CD14-positive monocyte (primary cell): ENCODE data around the gene RELN. TPM values are rescaled to one million over a fixed set of nuclear protein-coding genes. Genes with fewer than 3 reads are reported as not detected.

Source experiments
- DNase-seq, 3 donors: peaks; one replicate each; pipeline ENCODE4 v3.0.0-alpha.2; 2011 to 2022
- H2AFZ ChIP-seq: 2 replicates; pipeline ENCODE4 v1.6.0; 2012; ENCODE audit warnings: mild to moderate bottlenecking, low read depth, low read length, inconsistent platforms; ENCODE audit not compliant: insufficient read depth, poor library complexity, severe bottlenecking
- H3K27ac ChIP-seq, 2 donors: 1 replicate in 1 of 2; 2 replicates in 1 of 2; pipeline ENCODE4 v1.5.1; 2012 to 2013; ENCODE audit warnings: low read length in 2 of 2, control low read depth in 1 of 2, inconsistent platforms in 1 of 2, low read depth in 1 of 2, mild to moderate bottlenecking in 1 of 2
- H3K27me3 ChIP-seq, 2 donors: one replicate each; pipeline versions ENCODE4 v1.6.0 to v1.6.1; 2011 to 2013; ENCODE audit warnings: low read length in 2 of 2; ENCODE audit not compliant: control insufficient read depth in 2 of 2, insufficient read depth in 2 of 2
- H3K36me3 ChIP-seq, 2 donors: replicated peaks in 1 of 2; 1 replicate in 1 of 2; 2 replicates in 1 of 2; pipeline versions ENCODE4 v1.5.1 to v1.6.1; 2012 to 2013; ENCODE audit warnings: low read length in 2 of 2, control low read depth in 1 of 2, inconsistent platforms in 1 of 2, mild to moderate bottlenecking in 1 of 2; ENCODE audit not compliant: insufficient read depth in 2 of 2, control insufficient read depth in 1 of 2
- H3K4me1 ChIP-seq, 2 donors: 1 replicate in 1 of 2; 2 replicates in 1 of 2; pipeline versions ENCODE4 v1.5.1 to v1.6.1; 2012 to 2013; ENCODE audit warnings: low read length in 2 of 2, control low read depth in 1 of 2, inconsistent platforms in 1 of 2, mild to moderate bottlenecking in 1 of 2, moderate library complexity in 1 of 2; ENCODE audit not compliant: insufficient read depth in 2 of 2, control insufficient read depth in 1 of 2
- H3K4me2 ChIP-seq: replicated peaks from 2 replicates; pipeline ENCODE3; 2012; ENCODE audit warnings: low read length, moderate library complexity, mild to moderate bottlenecking; ENCODE audit not compliant: poor library complexity, severe bottlenecking; ENCODE audit errors: extremely low read depth
- H3K4me3 ChIP-seq, 3 experiments: fragments of 200-600 bp in 1 of 3; sonication (generic) in 1 of 3; replicated peaks in 1 of 3; 1 replicate in 2 of 3; 2 replicates in 1 of 3; pipeline ENCODE4 v1.5.1; 2011 to 2013; ENCODE audit warnings: low read length in 3 of 3, mild to moderate bottlenecking in 3 of 3, control low read depth in 2 of 3, low read depth in 2 of 3, inconsistent platforms in 1 of 3, moderate library complexity in 1 of 3
- H3K79me2 ChIP-seq: 2 replicates; pipeline ENCODE4 v1.6.0; 2012; ENCODE audit warnings: mild to moderate bottlenecking, control low read depth, inconsistent platforms, low read length, moderate library complexity; ENCODE audit not compliant: insufficient read depth
- H3K9ac ChIP-seq: 2 replicates; pipeline ENCODE4 v1.6.0; 2017; ENCODE audit warnings: low read length, mild to moderate bottlenecking; ENCODE audit not compliant: insufficient read depth, poor library complexity, severe bottlenecking
- H3K9me3 ChIP-seq, 2 donors: replicated peaks in 1 of 2; 1 replicate in 1 of 2; 2 replicates in 1 of 2; pipeline versions ENCODE4 v1.5.1 to v1.6.1; 2012 to 2013; ENCODE audit warnings: low read length in 2 of 2, control low read depth in 1 of 2; ENCODE audit not compliant: control insufficient read depth in 1 of 2, insufficient read depth in 1 of 2
- H4K20me1 ChIP-seq: 2 replicates; pipeline ENCODE4 v1.6.0; 2012; ENCODE audit warnings: mild to moderate bottlenecking, low read length, control low read depth, moderate library complexity; ENCODE audit not compliant: insufficient read depth
- H3K27ac Mint-ChIP-seq, 7 donors: one replicate each; pipeline ENCODE4 v1.8.0; 2020; ENCODE audit warnings: mild to moderate bottlenecking in 7 of 7, mixed read lengths in 7 of 7, moderate library complexity in 6 of 7, inconsistent platforms in 2 of 7
- H3K27me3 Mint-ChIP-seq, 3 donors: one replicate each; pipeline ENCODE4 v1.8.0; 2021 to 2022; ENCODE audit warnings: low read depth in 3 of 3, mild to moderate bottlenecking in 3 of 3, mixed read lengths in 3 of 3, moderate library complexity in 3 of 3, inconsistent platforms in 1 of 3
- H3K36me3 Mint-ChIP-seq, 2 donors: one replicate each; pipeline ENCODE4 v1.8.0; 2020; ENCODE audit warnings: mixed read lengths in 2 of 2, inconsistent platforms in 1 of 2, mild to moderate bottlenecking in 1 of 2
- H3K4me1 Mint-ChIP-seq: one replicate; pipeline ENCODE4 v1.8.0; 2020; ENCODE audit warnings: mild to moderate bottlenecking, mixed read lengths
- H3K4me3 Mint-ChIP-seq, 2 donors: one replicate each; pipeline ENCODE4 v1.8.0; 2020; ENCODE audit warnings: mild to moderate bottlenecking in 2 of 2, mixed read lengths in 2 of 2, moderate library complexity in 1 of 2
- H3K9me3 Mint-ChIP-seq, 7 donors: one replicate each; pipeline ENCODE4 v1.8.0; 2020 to 2022; ENCODE audit warnings: mixed read lengths in 7 of 7, mild to moderate bottlenecking in 6 of 7, moderate library complexity in 6 of 7, inconsistent platforms in 2 of 7
- CTCF ChIP-seq: fragments of 200-600 bp; IDR thresholded peaks from one replicate; pipeline ENCODE4 v1.8.0; 2022; ENCODE audit warnings: antibody characterized with exemption, mild to moderate bottlenecking
- WGBS: methylation state at CpG from one replicate; pipeline ENCODE4 v1.1.5; 2013; ENCODE audit warnings: missing lambda C conversion rate; ENCODE audit not compliant: insufficient coverage; 5-methylcytosine and 5-hydroxymethylcytosine counted together
- intact Hi-C, 2 donors: fragments of 100-400 bp; cut with micrococcal nuclease; formaldehyde crosslinking; loops; one replicate each; pipeline versions ENCODE4 v1.15.0 to v1.15.1; 2023
- polyA plus RNA-seq, 3 donors: library from polyadenylated mRNA; depleted of rRNA in 1 of 3; unstranded in 2 of 3; stranded (reverse) in 1 of 3; fragments of 300-500 nt in 2 of 3; fragments of >200 nt in 1 of 3; fragmentation: Illumina TruSeq in 2 of 3; gene quantifications; 1 replicate in 2 of 3; 2 replicates in 1 of 3; pipeline ENCODE4 v1.2.3, GENCODE V29; 2012 to 2021

The RELN gene
- polyA plus RNA-seq, 3 donors = not detected

DNA sequence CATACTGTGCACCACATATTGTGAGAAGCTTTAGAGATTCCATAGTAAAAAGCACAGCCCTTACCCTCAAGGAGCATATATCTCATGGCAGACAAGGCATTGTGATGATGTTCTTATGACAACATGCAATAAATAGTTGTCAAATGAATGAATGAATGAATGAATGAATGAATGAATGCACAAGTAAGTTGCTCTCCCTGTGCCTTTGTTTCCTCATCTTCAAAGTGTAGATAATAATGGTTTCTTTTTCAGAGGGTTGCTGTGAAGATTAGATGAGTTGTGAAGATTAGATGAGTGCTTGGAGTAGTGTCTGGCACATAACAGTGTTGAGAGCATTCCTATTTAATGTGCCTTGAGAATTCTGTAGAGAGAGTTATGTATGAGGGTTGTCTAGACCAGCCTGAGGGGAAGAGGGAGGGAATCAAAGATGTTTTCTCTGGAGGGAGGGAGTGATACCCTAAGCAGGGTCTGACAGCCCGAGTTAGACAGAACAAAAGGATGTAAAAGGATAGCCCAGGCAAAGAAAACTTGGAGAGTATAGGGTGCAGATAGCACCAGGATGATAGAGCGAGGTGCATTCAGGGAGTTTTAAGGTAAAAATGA is 217.2 kb downstream of the RELN start:
- no peak for DNase-seq
- no peaks in the 10 kb centered on the region for H3K27me3 ChIP-seq
- no peaks in the 10 kb centered on the region for H3K4me1 Mint-ChIP-seq
- no peaks in the 10 kb centered on the region for H3K4me1 ChIP-seq
- TF ChIP-seq CTCF = no peak
- no peak overlapping the region for H3K4me2 ChIP-seq
- H3K27ac Mint-ChIP-seq = no peak overlapping the region
- no peak overlapping the region for H3K27ac ChIP-seq
- no peaks in the 10 kb centered on the region for H3K36me3 Mint-ChIP-seq
- WGBS = 94% methylated on average over 2 of the region's 2 CpGs
- H3K4me3 Mint-ChIP-seq = no peak overlapping the region
- peaks cover 0 to 5% (median 0%) of the 10 kb centered on the region in 3 donors for H3K27me3 Mint-ChIP-seq
- no peak overlapping the region for H3K9ac ChIP-seq
- H3K9me3 ChIP-seq = no peaks in the 10 kb centered on the region
- no peak overlapping the region for H2AFZ ChIP-seq
- no peak overlapping the region for H3K4me3 ChIP-seq
- H3K9me3 Mint-ChIP-seq = peaks cover 0 to 1% (median 0%) of the 10 kb centered on the region in 7 donors
- no peaks in the 10 kb centered on the region for H3K79me2 ChIP-seq
- H4K20me1 ChIP-seq = no peaks in the 10 kb centered on the region
- no peaks in the 10 kb centered on the region for H3K36me3 ChIP-seq
- intact Hi-C loops = no loop called here

DNA sequence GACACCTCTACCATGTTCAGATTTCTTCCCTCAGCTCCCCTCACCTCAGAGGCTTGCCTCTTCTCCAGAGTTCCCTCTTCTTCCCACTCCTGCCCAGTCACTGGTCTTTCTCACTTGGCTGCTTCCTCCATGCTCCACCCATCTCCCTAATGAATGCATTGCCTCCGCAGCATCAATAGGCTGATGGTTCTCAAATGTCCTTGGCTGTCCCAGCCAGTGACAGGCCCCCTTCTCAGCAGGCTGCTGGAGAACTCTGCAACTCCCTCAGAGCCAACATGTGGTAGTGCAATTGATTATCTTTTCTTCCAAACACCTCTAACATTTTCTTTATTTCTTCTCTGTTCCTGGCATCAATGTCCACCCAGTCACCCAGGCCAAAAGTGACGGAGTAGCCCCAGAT is 218.2 kb downstream of the RELN start:
- no peaks in the 10 kb centered on the region for H3K79me2 ChIP-seq
- H3K27me3 Mint-ChIP-seq = peaks cover 0 to 5% (median 0%) of the 10 kb centered on the region in 3 donors
- H3K4me1 Mint-ChIP-seq = no peaks in the 10 kb centered on the region
- intact Hi-C loops = no loop called here
- WGBS = 67% methylated on average over 2 of the region's 2 CpGs
- no peak overlapping the region for H3K27ac ChIP-seq
- no peak overlapping the region for H3K4me3 Mint-ChIP-seq
- H3K36me3 Mint-ChIP-seq = no peaks in the 10 kb centered on the region
- H3K9me3 Mint-ChIP-seq = peaks cover 0 to 1% (median 0%) of the 10 kb centered on the region in 7 donors
- no peak overlapping the region for H3K9ac ChIP-seq
- no peak overlapping the region for H3K27ac Mint-ChIP-seq
- H3K4me1 ChIP-seq = no peaks in the 10 kb centered on the region
- DNase-seq = no peak
- H3K27me3 ChIP-seq = no peaks in the 10 kb centered on the region
- H4K20me1 ChIP-seq = no peaks in the 10 kb centered on the region
- no peak overlapping the region for H3K4me2 ChIP-seq
- no peaks in the 10 kb centered on the region for H3K36me3 ChIP-seq
- H3K9me3 ChIP-seq = no peaks in the 10 kb centered on the region
- TF ChIP-seq CTCF = no peak
- H2AFZ ChIP-seq = no peak overlapping the region
- no peak overlapping the region for H3K4me3 ChIP-seq
